ENCODE results near the gene GRB2.

GRB2 gene

DNA sequence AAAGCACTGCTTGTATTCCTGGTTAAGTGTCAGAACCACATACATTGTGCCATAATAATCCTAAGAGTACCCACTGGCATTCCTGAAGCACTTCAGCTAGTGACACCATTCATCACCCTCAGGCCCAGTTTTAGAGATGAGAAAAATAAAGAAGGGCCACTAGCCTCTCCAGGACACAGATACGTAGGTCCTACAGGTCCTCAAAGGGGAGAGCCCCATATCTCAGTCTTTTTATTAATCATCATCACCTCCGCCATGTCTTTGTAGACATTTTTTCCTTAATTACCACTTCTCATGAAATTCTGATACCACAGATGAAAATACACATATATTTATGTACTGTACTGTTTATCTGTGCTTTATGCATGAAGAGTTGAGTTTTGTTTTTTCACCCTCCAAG is 43.5 kb downstream of the GRB2 start:
- H3K4me3 ChIP-seq (replicated peaks; ENCODE audit: insufficient read depth, low read length), result no peak overlapping the region
- TF ChIP-seq REST (IDR thresholded peaks at IDR 0.05; ENCODE audit: insufficient replicate concordance, low read depth) (no peak), POLR2AphosphoS5 (IDR thresholded peaks at IDR 0.05; ENCODE audit: low read depth) (no peak), SPI1 (IDR thresholded peaks at IDR 0.05; ENCODE audit: borderline replicate concordance, low read depth) (no peak), GABPA (IDR thresholded peaks at IDR 0.05; ENCODE audit: low read depth) (no peak)
- TF ChIP-seq, protein P1, sequence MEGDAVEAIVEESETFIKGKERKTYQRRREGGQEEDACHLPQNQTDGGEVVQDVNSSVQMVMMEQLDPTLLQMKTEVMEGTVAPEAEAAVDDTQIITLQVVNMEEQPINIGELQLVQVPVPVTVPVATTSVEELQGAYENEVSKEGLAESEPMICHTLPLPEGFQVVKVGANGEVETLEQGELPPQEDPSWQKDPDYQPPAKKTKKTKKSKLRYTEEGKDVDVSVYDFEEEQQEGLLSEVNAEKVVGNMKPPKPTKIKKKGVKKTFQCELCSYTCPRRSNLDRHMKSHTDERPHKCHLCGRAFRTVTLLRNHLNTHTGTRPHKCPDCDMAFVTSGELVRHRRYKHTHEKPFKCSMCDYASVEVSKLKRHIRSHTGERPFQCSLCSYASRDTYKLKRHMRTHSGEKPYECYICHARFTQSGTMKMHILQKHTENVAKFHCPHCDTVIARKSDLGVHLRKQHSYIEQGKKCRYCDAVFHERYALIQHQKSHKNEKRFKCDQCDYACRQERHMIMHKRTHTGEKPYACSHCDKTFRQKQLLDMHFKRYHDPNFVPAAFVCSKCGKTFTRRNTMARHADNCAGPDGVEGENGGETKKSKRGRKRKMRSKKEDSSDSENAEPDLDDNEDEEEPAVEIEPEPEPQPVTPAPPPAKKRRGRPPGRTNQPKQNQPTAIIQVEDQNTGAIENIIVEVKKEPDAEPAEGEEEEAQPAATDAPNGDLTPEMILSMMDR (IDR thresholded peaks at IDR 0.05; ENCODE audit: insufficient read depth, low read length), result no peak
- no peak overlapping the region for H3K27ac ChIP-seq (replicated peaks)
- DNase-seq (ENCODE audit: low read depth in 1 of 2, low spot score in 1 of 2), result no peak
- no peaks in the 10 kb centered on the region for H3K27me3 ChIP-seq (ENCODE audit: insufficient read depth, poor library complexity, severe bottlenecking)

DNA sequence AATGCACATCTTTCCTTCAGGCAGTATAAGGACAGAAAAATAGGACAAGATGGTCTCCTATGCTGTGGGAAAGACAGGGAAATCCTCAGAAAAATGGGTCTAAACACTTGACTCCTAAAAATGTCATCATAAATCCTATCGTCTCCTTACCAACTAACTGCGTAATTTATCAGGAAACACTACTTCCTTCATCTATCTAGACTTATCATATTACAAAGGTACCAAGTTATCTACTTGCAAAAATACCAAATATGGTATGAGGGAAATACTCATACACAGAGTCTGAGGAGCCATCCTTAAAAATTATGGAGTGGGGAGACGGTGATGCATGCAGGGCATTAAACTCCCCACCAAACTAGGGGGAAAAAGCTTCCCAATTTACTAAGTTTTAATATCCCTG is 44.1 kb downstream of the GRB2 start:
- Histone ChIP-seq H3K27me3 (ENCODE audit: insufficient read depth, poor library complexity, severe bottlenecking) (no peaks in the 10 kb centered on the region), H3K4me3 (replicated peaks; ENCODE audit: insufficient read depth, low read length) (no peak overlapping the region), H3K27ac (replicated peaks) (no peak overlapping the region)
- DNase-seq (ENCODE audit: low read depth in 1 of 2, low spot score in 1 of 2), result no peak
- TF ChIP-seq POLR2AphosphoS5 (IDR thresholded peaks at IDR 0.05; ENCODE audit: low read depth) (no peak), SPI1 (IDR thresholded peaks at IDR 0.05; ENCODE audit: borderline replicate concordance, low read depth) (no peak), GABPA (IDR thresholded peaks at IDR 0.05; ENCODE audit: low read depth) (no peak), REST (IDR thresholded peaks at IDR 0.05; ENCODE audit: insufficient replicate concordance, low read depth) (no peak)
- TF ChIP-seq, protein P1 (IDR thresholded peaks at IDR 0.05; ENCODE audit: insufficient read depth, low read length), result no peak

DNA sequence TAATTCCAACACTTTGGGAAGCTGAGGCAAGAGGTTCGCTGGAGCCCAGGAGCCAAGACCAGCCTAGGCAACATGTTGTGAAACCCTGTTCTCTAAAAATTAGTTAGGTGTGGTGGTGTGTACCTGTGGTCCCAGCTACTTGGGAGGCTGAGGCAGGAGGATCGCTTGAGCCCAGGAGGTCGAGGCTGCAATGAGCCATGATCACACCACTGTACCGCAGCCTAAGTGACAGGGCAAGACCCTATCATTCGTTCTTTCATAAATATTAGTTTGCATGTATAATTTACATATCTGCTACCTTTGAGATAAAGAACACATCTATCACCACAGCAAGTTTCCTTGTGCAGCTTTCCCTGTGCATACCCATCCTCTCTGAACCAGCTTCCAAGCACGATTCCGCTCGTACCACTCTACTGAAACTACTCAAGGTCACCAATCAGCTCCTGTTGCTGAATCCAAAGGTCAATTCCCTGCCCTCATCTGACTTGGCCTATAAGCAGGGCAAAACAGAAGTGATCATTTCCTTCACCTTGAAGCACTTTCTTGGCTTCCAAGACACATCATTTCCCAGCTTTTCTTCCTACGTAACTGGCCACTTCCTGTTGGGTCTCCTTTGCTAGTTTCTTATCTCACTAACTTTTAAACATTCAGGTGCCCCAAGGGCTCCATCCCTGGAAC is 49.1 kb downstream of the GRB2 start:
- H3K4me3 ChIP-seq (replicated peaks; ENCODE audit: insufficient read depth, low read length), result no peak overlapping the region
- H3K27me3 ChIP-seq (ENCODE audit: insufficient read depth, poor library complexity, severe bottlenecking), result no peaks in the 10 kb centered on the region
- TF ChIP-seq GABPA (IDR thresholded peaks at IDR 0.05; ENCODE audit: low read depth) (no peak), POLR2AphosphoS5 (IDR thresholded peaks at IDR 0.05; ENCODE audit: low read depth) (no peak), REST (IDR thresholded peaks at IDR 0.05; ENCODE audit: insufficient replicate concordance, low read depth) (no peak), SPI1 (IDR thresholded peaks at IDR 0.05; ENCODE audit: borderline replicate concordance, low read depth) (no peak)
- TF ChIP-seq, protein P1 (IDR thresholded peaks at IDR 0.05; ENCODE audit: insufficient read depth, low read length), result no peak
- no peak overlapping the region for H3K27ac ChIP-seq (replicated peaks)
- no peak for DNase-seq (ENCODE audit: low read depth in 1 of 2, low spot score in 1 of 2)
